ENCODE results near the gene MTRFR. TPM values are rescaled to one million over a fixed set of nuclear protein-coding genes. Genes with fewer than 3 reads are reported as not detected.

The MTRFR gene
- total RNA-seq, 1 donor = 12.8 TPM

GRCh38 chr12:123267335-123267920 is 34.2 kb downstream of the MTRFR start:
- no peak for TF ChIP-seq CTCF (IDR thresholded peaks at IDR 0.05; ENCODE audit: insufficient read depth, low read length)
- no peak overlapping the region for H3K4me3 ChIP-seq (ENCODE audit: low read depth, low read length)
- DNase-seq (ENCODE audit: low read depth) = no peak

- DNase-seq (ENCODE audit: low read depth) = no peak
- no peak for TF ChIP-seq CTCF (IDR thresholded peaks at IDR 0.05; ENCODE audit: insufficient read depth, low read length)
- no peak overlapping the region for H3K4me3 ChIP-seq (ENCODE audit: low read depth, low read length)
Measured at GRCh38 chr12:123267991-123268843, 35.0 kb downstream of the MTRFR start.

- no peak for TF ChIP-seq CTCF (IDR thresholded peaks at IDR 0.05; ENCODE audit: insufficient read depth, low read length)
- H3K4me3 ChIP-seq (ENCODE audit: low read depth, low read length) = peak overlapping the region; percentile 85
- no peak for DNase-seq (ENCODE audit: low read depth)
Measured at GRCh38 chr12:123268850-123269249, 35.6 kb downstream of the MTRFR start.

- peak overlapping the region; percentile 85 for H3K4me3 ChIP-seq (ENCODE audit: low read depth, low read length)
- peak; percentile 58 for DNase-seq (ENCODE audit: low read depth)
- TF ChIP-seq CTCF (IDR thresholded peaks at IDR 0.05; ENCODE audit: insufficient read depth, low read length) = no peak
Measured at GRCh38 chr12:123269395-123269892, 36.2 kb downstream of the MTRFR start.

GRCh38 chr12:123269896-123270213 is 36.6 kb downstream of the MTRFR start:
- DNase-seq (ENCODE audit: low read depth) = no peak
- H3K4me3 ChIP-seq (ENCODE audit: low read depth, low read length) = peak overlapping the region; percentile 85
- no peak for TF ChIP-seq CTCF (IDR thresholded peaks at IDR 0.05; ENCODE audit: insufficient read depth, low read length)

- DNase-seq (ENCODE audit: low read depth) = peak; percentile 27
- peak overlapping the region; percentile 85 for H3K4me3 ChIP-seq (ENCODE audit: low read depth, low read length)
- TF ChIP-seq CTCF (IDR thresholded peaks at IDR 0.05; ENCODE audit: insufficient read depth, low read length) = no peak
Measured at GRCh38 chr12:123270214-123271000, 37.2 kb downstream of the MTRFR start.
